Right hindlimb (tissue), 1 donor: ENCODE measurements around the gene EGLN1.
"Not testable (repeated sequence)": the region's sequence is repeated elsewhere in the genome, so short reads cannot be mapped to it uniquely, and the experiment has no call there.

Experiments
- DNase-seq: peaks from one replicate; pipeline ENCODE4 v3.0.0-alpha.2; 2018

The EGLN1 gene

DNA sequence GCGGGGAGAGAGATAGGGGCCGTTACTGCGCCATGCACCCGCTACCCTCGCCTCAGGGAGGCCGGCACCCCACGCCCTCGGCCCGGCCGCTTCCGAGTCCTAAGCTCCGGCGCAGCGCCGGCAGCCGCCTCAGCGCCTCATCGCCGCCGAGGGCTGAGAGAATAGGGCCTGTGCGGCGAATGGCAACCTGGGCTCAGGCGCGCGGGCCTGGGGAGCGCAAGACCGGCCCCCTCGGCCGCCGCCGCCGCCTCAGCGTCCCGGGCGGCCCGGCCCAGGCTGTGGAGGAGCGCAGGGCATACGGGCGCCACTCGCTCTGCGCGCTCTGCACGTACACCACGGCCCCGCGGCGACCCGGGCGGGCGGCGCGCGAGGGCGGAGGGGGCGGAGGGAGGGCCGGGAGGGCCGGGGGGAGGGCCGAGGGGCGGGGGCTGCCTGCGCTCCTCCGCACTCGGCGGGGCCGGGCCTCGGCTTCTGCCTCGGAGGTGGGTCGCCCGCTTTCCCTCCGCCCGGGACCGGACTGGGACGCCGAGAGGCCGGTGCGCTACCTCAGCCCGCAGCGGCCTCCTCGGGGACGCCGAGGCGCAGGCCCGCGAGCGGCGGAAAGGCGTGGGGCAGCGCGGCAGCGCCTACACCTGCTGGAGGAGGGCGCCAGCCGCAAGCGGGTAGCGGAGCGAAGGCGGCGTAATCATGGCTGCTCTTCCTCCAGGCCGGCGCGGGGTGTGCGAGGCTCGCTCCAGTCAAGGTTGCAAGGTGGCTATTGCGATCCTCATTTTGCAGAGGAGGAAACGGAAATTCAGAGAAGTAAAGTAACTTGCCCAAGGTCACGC is at the start of gene EGLN1:
Gene EGLN1 (minus strand): TSS at position 317 of the 827 bp plus-strand sequence. CDS start 399 bp downstream, outside the sequence.
- peak; percentile 92 for DNase-seq

DNA sequence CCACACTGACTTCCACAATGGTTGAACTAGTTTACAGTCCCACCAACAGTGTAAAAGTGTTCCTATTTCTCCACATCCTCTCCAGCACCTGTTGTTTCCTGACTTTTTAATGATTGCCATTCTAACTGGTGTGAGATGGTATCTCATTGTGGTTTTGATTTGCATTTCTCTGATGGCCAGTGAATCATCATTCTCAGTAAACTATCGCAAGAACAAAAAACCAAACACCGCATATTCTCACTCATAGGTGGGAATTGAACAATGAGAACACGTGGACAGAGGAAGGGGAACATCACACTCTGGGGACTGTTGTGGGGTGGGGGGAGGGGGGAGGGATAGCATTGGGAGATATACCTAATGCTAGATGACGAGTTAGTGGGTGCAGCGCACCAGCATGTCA is 49.4 kb upstream of the EGLN1 start:
- not testable (repeated sequence) for DNase-seq

DNA sequence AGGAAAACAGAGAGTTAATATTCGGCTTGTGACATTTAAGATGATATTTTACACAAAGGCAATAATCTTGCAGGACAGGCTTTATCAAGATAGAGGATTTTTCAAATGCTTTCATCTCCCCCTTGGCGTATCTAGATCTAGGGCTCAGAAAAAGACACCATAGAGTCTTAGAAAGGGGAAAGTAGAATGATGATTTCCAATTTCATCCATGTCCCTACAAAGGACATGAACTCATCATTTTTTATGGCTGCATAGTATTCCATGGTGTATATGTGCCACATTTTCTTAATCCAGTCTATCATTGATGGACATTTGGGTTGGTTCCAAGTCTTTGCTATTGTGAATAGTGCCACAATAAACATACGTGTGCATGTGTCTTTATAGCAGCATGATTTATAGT is 48.9 kb upstream of the EGLN1 start:
- not testable (repeated sequence) for DNase-seq

DNA sequence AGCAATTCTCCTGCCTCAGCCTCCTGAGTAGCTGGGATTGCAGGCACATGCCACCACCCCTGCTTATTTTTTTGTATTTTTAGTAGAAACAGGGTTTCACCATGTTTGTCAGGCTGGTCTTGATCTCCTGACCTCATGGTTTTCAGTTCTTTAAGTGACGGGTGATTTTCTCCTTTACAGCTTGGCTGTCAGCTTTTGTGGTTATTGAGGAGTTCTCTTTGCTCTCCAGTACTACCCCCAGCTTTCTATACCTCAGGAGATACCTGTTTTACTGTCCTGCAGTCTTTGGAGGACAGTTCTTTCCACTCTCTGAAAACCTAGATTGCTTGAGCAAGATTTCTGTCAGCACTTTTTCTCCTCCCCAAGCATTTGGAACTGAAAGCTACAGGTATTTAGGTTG is 45.9 kb upstream of the EGLN1 start:
- no peak for DNase-seq

DNA sequence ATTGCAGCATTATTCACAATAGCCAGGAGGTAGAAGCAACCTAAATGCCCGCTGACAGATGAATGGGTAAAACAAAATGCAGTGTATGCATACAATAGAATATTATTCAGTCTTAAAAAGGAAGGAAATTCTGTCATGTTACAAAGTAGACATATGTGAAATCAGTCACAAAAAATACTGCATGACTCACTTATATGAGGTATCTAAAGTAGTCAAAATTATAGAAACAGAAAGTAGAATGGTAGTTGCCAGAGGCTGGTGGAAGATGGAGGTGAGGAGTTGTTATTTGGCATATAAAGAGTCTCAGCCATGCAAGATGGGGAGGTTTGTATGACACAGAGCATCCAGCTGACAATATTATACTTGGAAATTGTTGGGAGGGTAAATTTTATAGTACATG is 43.0 kb upstream of the EGLN1 start:
- no peak for DNase-seq

DNA sequence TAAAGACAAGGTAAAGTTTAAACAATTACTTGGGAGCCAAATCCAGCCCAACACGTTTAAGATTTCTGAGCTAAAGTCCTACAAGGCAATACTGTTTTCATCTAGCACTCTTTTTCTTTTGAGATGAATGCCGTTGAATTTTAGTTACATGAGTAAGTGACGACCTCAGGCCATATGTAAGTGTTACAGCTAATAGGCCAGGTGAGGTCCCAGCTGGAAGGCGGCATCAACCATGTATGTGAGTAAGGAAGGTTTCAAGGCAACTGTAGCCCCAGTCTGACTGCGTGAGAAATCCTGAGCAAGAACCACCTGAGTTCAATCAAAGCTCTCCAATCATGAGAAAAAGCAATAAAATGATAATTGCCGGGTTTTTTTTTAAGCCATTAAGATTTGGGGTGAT is 41.5 kb upstream of the EGLN1 start:
- DNase-seq = no peak

DNA sequence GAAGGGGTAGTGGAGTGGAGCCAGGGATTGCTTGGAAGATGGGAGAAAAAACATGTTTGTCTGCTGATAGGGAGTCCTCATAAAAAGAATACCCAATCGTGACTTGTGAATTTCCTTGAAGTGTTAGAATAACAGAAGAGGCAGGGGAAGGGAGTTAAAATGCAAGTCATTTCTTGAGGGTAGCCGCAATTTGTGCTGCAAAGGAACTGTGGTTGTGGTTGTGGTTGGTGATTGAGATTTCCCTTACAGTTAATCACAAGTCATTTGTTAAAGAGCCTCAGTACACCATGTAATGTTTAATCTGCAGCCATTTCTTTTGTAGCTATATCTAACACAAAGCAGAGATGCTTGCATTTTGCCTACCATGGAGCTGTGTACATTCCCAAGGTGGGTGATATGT is 38.5 kb upstream of the EGLN1 start:
- DNase-seq = no peak

DNA sequence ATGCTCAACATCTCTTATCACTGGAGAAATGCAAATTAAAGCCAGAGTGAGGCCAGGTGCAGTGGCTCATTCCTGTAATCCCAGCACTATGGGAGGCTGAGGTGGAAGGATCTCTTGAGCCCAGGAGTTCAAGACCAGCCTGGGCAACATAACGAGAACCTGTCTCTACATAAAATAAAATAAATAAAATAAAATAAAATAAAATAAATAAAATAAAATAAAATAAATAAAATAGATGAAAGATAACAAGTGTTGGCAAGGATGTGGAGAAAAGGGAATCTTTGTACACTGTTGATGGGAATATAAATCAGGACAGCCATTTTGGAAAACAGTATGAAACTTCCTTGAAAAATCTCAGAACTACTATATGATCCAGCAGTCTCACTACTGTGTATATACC is 37.4 kb upstream of the EGLN1 start:
- DNase-seq = not testable (repeated sequence)

DNA sequence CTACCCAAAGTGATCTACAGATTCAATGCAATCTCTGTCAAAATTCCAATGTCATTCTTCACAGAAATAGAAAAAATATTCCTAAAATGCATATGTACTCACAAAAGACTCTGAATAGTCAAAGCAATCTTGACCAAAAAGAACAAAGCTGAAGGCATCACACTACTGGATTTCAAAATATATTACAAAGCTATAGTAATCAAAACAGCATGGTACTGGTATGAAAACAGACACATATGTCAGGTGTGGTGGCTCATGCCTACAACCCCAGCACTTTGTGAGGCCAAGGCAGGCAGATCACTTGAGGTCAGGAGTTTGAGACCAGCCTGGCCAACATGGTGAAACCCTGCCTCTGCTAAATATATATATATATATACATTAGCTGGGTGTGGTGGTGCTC is 35.9 kb upstream of the EGLN1 start:
- not testable (repeated sequence) for DNase-seq

DNA sequence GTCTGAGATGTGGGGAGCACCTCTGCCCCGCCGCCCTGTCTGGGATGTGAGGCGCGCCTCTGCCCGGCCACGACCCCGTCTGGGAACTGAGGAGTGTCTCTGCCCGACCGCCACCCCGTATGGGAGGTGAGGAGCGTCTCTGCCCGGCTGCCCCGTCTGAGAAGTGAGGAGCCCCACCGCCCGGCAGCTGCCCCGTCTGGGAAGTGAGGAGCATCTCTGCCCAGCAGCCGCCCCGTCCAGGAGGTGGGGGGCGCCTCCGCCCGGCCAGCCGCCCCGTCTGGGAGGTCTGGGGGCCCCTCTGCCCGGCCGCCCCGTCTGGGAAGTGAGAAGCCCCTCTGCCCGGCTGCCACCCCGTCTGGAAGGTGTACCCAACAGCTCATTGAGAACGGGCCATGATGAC is 32.0 kb upstream of the EGLN1 start:
- not testable (repeated sequence) for DNase-seq

DNA sequence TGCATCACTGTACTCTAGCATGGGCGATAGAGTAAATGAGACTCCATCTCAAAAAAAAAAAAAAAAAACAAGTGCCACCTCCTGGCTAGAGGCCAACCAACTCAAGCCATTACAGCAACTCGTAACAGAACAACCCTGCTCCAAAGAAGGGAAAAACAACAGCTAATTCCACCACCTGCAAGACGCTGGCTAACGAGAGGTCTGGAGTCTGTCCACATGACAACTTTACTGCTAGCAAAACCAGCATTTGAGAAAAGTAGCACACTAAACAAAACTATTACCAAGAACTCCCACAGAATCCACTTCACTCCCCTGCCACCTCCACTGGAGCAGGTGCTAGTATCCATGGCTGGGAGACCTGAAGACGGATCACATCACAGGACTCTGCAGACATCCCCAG is 24.1 kb upstream of the EGLN1 start:
- no peak for DNase-seq

DNA sequence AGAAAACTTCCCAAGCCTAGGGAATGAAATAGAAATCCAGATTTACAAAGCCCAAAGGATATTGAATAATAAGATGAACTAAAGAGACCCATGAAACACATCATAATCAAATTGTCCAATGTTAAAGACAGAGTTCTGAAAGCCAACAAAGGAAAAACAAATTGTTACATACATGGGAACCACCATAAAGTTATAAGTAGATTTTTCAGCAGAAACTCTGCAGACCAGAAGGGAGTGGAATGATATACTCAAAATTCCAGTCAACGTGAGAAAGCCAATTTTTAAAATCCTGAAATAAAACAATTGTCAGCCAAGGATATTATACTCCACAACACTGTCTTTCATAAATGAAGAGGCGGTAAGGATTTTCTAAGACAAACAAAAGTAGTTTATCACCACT is 22.0 kb upstream of the EGLN1 start:
- DNase-seq = no peak

DNA sequence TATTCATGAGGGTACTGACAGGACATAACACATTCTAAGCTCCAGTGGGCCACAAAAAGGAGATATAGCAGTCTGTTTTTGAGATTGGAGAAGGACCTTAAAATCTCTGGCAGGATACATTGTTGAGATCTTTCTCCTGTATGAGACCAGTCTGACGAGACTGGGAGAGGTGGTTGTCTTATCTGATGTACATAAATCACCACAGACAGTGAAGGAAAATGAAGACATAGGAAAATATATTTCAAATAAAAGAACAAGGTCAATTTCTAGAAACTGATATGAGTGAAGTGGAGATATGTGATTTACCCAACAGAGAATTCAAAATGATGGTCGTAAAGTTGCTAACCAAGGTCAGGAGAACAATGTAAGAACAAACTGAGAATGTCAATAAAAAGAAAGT is 21.3 kb upstream of the EGLN1 start:
- no peak for DNase-seq

DNA sequence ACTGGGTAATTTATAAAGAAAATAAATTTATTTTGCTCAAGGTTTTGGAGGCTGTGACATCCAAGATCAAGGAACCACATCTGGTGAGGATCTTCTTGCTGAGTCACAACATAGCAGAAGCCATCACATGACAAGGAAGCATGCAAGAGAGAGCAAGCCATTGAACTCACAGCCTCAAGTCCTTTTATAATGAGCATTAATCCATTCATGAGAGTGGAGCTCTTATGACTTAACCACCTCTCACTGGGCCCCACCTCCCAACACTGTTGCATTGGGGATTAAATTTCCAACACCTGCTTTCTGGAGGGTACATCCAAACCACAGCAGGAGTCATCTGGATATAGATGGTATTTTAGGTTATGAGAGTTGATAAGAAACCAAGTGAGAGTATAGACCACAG is 20.6 kb upstream of the EGLN1 start:
- no peak for DNase-seq

DNA sequence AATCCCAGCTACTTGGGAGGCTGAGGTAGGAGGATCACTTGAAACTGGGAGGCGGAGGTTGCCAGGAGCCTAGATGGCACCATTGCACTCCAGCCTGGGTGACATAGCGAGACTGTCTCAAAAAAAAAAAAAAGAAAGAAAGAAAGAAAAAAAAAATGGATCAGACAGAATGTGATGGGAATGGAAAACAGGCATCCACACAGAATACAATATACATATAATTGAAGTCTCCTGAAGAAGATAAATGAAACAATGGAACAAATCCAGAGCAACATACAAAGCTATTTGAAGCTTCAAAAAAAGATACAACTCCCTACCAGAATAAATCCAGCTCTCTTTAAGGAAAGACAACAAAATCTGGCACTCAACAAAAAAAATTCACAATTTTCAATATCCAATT is 10.9 kb upstream of the EGLN1 start:
- no peak for DNase-seq

DNA sequence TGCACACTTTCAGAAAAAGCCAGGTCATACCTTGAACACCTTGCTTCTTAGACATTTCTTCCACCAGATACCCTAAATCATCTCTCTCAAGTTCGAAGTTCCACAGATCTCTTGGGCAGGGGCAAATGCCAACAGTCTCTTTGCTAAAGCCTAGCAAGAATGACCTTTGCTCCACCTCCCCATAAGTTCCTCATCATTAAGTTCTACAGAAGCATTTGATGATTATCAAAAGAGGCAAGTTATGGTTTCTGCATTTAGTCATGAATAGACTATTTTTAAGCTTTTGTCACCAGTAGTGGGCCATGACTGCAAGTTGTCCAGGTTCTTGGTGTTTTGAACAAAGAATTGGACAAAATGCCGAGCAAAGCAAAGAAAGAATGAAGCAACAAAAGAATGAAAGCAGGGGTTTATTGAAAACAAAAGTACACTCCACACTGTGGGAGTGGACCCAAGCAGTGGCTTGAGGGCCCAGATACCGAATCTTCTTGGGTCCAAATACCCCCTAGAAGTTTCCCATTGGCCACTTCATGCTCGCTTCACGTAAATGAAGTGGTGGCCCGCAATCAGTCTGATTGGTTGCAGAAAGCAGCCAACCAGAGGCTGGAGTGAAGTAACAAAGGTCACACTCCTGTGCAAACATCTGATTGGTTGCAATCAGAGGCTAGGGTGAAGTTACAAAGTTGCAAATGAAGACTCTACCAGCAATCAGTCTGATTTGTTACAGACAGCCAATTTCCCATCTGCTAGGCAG is 9.8 kb upstream of the EGLN1 start:
- DNase-seq = no peak

DNA sequence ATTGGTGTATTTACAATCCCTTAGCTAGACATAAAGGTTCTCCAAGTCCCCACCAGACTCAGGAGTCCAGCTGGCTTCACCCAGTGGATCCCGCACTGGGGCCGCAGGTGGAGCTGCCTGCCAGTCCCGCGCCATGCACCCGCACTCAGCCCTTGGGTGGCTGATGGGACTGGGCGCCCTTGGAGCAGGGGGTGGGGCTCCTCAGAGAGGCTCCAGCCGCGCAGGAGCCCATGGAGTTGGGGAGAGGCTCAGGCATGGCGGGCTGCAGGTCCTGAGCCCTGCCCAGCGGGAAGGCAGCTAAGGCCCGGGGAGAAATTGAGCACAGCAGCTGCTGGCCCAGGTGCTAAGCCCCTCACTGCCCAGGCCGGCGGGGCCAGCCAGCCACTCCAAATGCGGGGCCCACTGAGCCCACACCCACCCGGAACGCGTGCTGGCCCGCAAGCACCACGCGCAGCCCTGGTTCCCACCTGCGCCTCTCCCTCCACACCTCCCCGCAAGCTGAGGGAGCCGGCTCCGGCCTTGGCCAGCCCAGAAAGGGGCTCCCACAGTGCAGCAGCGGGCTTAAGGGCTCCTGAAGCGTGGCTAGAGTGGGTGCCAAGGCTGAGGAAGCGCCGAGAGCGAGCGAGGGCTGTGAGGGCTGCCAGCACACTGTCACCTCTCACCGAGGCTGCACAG is 8.7 kb upstream of the EGLN1 start:
- DNase-seq = not testable (repeated sequence)

DNA sequence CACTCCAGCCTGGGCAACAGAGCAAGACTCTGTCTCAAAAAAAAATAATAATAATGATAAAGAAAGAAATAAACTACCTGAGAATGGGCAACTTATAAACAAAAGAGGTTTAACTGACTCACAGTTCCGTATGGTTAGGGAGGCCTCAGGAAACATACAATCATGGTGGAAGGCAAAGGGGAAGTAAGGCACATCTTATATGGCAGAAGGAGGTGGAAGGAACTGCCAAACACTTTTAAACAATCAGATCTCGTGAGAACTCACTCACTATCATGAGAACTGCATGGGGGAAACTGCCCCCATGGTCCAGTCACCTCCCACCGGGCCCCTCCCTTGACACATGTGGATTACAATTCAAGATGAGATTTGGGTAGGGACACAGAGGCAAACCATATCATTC is 6.3 kb upstream of the EGLN1 start:
- DNase-seq = no peak

DNA sequence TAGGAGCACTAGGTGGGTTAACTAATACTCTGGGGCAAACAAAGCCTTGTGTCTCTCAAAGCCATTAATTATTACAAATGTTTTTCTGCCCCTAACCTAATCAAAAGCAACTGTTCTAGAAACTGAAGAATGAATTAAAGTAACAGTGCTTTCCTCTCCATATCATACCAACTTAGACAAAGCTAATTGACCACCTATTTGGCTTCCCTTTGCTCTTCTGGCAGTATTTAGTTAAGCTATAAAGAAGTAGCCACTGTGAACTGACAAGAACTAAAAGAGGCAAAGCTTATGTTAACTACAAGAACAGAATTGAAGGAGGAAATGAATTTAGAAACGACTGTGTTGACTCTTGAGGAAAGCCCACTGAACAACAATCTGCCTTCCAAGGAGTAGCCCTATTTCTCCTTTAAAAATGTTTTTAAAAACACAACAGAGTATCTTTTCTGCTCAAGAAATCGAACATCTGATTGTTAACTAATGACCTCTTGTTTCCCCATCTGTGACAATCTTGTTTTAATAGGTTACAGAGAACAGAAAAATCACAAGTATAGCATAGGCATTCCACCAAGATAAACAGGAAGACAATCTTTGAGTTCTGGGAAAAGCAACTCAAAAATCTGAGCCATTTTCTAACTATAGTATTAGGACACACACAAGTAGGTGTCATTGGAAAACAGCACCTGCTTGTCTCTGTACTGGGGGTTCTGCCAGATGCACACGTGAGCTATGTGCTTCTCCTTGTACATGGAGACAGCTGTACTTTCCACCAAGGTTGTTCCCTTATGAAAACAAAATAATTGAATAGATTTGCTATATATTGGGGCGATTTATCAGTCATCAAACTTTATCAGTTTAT is 3.1 kb upstream of the EGLN1 start:
- no peak for DNase-seq

DNA sequence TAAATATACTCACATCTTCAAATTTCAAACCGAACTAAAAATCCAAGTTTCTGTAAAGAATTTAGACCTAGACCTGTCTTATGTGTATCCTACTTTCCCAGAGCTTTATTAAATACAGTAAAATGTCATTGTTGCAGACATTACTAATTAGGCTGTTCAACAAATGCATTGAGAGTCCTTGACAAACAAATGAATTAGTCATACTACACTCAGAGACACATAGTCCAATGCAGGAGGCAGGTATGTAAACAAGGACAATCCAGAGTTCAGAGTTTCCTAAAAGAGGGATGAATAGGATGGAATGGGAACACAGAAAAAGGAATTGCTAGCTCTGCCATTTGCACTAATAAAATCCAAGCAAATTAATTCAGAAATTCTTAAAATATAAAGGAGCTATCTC is 1.6 kb upstream of the EGLN1 start:
- DNase-seq = no peak

DNA sequence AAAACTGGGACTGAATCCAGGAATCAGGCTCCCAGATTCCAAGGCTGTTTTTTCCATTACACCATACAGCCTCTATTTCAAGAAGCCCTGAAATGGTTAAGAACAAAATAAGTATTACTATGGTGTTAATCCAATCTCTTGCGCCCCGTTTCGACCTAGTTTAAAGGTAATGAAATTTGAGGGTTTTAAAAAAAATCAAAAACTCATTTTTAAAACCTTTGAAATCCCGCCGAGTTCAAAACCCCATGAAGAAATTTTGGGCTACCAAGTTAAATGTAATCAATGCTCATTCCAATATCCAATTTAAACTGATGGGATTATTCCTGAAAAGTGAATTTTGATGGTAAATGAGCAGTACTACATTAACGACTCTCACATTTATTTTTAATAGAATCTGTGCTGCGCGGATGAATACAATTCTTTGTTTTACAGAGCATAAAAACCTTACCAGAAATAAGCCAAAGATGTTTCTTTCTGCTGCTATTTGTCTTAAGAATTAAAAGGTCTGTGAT is 767 bp upstream of the EGLN1 start:
- no peak for DNase-seq

DNA sequence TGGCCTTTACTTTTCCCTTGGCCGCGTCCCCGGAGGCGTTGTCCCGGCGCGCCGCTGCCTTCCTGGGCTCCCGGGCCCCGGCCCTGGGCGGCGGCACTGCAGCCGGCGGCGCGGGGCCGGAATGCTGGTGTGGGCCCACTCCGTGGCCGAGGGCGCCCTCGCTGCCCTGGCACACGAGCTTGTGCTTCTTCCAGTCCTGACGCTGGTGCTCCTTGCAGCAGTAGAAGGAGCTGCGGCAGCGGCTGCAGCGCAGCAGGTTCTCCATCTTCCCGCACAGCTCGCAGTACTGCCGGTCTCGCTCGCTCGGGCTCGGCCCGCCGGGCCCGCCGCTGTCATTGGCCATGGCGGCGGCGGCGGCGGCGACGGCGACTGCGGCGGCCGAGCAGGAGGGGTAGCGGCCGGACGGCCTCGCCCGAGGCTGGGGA is 529 bp downstream of the EGLN1 start:
- peak; percentile 73 for DNase-seq
